ENCODE measurements around the gene UNCX.
"Not testable (repeated sequence)": the region's sequence is repeated elsewhere in the genome, so short reads cannot be mapped to it uniquely, and the experiment has no call there.

UNCX gene

DNA sequence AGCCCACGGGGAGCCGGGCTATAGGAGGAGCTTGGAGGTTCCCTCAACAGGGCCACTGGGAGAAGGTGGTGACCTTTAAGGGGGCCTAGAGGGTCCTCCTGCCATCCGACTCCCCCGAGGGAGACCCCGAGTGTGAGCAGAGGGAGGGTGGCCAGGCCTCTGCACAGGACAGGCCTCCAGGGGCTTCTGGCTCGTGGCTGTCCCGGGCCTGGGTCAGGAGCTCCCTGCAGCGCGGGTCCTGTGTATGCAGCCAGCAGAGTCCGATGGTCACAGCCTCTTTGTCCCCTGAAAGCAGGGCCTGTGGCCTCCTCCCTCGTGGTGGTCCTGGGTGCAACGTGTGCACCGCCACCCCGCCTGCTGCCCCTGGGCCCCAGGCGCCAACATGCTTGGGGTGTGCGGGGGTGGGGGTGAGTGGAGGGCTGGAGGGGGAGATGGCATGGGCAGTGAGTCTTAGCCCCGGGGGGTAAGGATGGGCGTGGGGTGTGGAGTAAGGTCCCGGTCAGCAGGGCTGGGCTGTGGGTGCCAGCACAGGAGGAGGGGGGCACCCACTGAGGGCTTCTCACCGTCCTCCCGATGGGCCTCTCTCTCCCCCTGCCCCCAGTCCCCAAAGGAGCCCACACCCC is 27.1 kb downstream of the UNCX start:
- no peaks in the 10 kb centered on the region for H4K20me1 ChIP-seq (ENCODE audit: low read depth, low read length)
- H2AFZ ChIP-seq (ENCODE audit: low read depth, low read length, severe bottlenecking), result no peak overlapping the region
- TF ChIP-seq EZH2phosphoT487 (conservative IDR thresholded peaks at IDR 0.05; ENCODE audit: low read length) (no peak), CTCF (IDR thresholded peaks at IDR 0.05; ENCODE audit: insufficient read depth, low read length, poor library complexity, severe bottlenecking) (no peak)
- no peaks in the 10 kb centered on the region for H3K36me3 ChIP-seq (ENCODE audit: low read length)
- H3F3A ChIP-seq (ENCODE audit: insufficient read depth), result no peaks in the 10 kb centered on the region
- no peak overlapping the region for H3K4me3 ChIP-seq (ENCODE audit: insufficient read depth, low read length, poor library complexity, severe bottlenecking)
- no peaks in the 10 kb centered on the region for H3K9me3 ChIP-seq (ENCODE audit: insufficient read depth, low read length)
- no peak overlapping the region for H3K4me2 ChIP-seq (ENCODE audit: low read depth, low read length, poor library complexity, severe bottlenecking)
- H3K27ac ChIP-seq (ENCODE audit: low read depth, low read length), result no peak overlapping the region
- H3K27me3 ChIP-seq (ENCODE audit: low read length), result no peaks in the 10 kb centered on the region
- no peak overlapping the region for H3K9ac ChIP-seq (ENCODE audit: low read length)
- H3K79me2 ChIP-seq (ENCODE audit: insufficient read depth, low read length), result no peaks in the 10 kb centered on the region
- no peaks in the 10 kb centered on the region for H3K9me2 ChIP-seq (replicated peaks; ENCODE audit: insufficient read depth, low read length)

- H3K4me3 ChIP-seq (ENCODE audit: insufficient read depth, low read length, poor library complexity, severe bottlenecking), result no peak overlapping the region
- H2AFZ ChIP-seq (ENCODE audit: low read depth, low read length, severe bottlenecking), result no peak overlapping the region
- H4K20me1 ChIP-seq (ENCODE audit: low read depth, low read length), result no peaks in the 10 kb centered on the region
- H3K9me2 ChIP-seq (replicated peaks; ENCODE audit: insufficient read depth, low read length), result no peaks in the 10 kb centered on the region
- H3K79me2 ChIP-seq (ENCODE audit: insufficient read depth, low read length), result no peaks in the 10 kb centered on the region
- no peaks in the 10 kb centered on the region for H3F3A ChIP-seq (ENCODE audit: insufficient read depth)
- TF ChIP-seq CTCF (IDR thresholded peaks at IDR 0.05; ENCODE audit: insufficient read depth, low read length, poor library complexity, severe bottlenecking), result no peak
- no peak for TF ChIP-seq EZH2phosphoT487 (conservative IDR thresholded peaks at IDR 0.05; ENCODE audit: low read length)
- H3K9me3 ChIP-seq (ENCODE audit: insufficient read depth, low read length), result no peaks in the 10 kb centered on the region
- H3K27me3 ChIP-seq (ENCODE audit: low read length), result no peaks in the 10 kb centered on the region
- no peak overlapping the region for H3K4me2 ChIP-seq (ENCODE audit: low read depth, low read length, poor library complexity, severe bottlenecking)
- H3K9ac ChIP-seq (ENCODE audit: low read length), result no peak overlapping the region
- no peak overlapping the region for H3K27ac ChIP-seq (ENCODE audit: low read depth, low read length)
- H3K36me3 ChIP-seq (ENCODE audit: low read length), result no peaks in the 10 kb centered on the region
Observed at GRCh38 chr7:1260244-1260635, 27.6 kb downstream of the UNCX start.

DNA sequence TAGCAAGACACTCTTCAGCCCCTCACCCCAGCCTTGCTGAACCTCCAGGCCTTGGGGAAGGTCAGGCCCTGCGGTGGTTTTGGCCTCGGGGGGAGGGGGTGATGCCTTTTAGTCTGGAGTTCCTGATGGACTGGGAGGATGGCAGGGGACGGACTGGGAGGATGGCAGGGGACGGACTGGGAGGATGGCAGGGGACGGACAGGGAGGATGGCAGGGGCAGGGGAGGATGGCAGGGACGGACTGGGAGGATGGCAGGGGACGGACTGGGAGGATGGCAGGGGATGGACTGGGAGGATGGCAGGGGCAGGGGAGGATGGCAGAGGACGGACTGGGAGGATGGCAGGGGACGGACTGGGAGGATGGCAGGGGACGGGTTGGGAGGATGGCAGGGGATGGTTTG is 28.4 kb downstream of the UNCX start:
- H3K36me3 ChIP-seq (ENCODE audit: low read length); H3K27me3 ChIP-seq (ENCODE audit: low read length); H3K4me3 ChIP-seq (ENCODE audit: insufficient read depth, low read length, poor library complexity, severe bottlenecking); H3K9me2 ChIP-seq (replicated peaks; ENCODE audit: insufficient read depth, low read length); H3K4me2 ChIP-seq (ENCODE audit: low read depth, low read length, poor library complexity, severe bottlenecking); H4K20me1 ChIP-seq (ENCODE audit: low read depth, low read length); H2AFZ ChIP-seq (ENCODE audit: low read depth, low read length, severe bottlenecking); H3K79me2 ChIP-seq (ENCODE audit: insufficient read depth, low read length); H3K9me3 ChIP-seq (ENCODE audit: insufficient read depth, low read length); H3K27ac ChIP-seq (ENCODE audit: low read depth, low read length); H3K9ac ChIP-seq (ENCODE audit: low read length); H3F3A ChIP-seq (ENCODE audit: insufficient read depth): not testable (repeated sequence)

DNA sequence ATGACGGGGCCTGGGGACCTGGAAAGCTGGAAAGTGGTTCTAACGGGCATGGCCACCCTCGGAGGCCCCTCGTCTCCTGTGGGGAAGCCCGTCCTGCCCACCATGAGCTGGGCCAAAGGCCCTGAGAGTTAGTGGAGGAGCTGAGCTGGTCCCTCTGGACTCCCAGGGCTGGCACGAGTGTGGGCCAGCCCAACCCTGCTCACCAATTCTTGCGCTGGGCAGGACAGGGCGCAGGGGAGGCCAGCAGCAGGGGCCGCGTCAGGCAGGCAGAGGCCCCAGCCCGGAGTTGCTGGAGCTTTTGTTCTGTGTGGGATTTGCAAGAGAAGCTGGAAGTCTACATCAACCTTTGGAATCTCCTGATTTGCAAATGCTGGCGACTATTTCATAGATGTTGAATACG is 29.8 kb downstream of the UNCX start:
- H3K4me3 ChIP-seq (ENCODE audit: insufficient read depth, low read length, poor library complexity, severe bottlenecking), result no peak overlapping the region
- TF ChIP-seq EZH2phosphoT487 (conservative IDR thresholded peaks at IDR 0.05; ENCODE audit: low read length), result no peak
- no peak for TF ChIP-seq CTCF (IDR thresholded peaks at IDR 0.05; ENCODE audit: insufficient read depth, low read length, poor library complexity, severe bottlenecking)
- H3K27me3 ChIP-seq (ENCODE audit: low read length), result no peaks in the 10 kb centered on the region
- no peaks in the 10 kb centered on the region for H3K9me2 ChIP-seq (replicated peaks; ENCODE audit: insufficient read depth, low read length)
- H3K36me3 ChIP-seq (ENCODE audit: low read length), result no peaks in the 10 kb centered on the region
- no peaks in the 10 kb centered on the region for H3K79me2 ChIP-seq (ENCODE audit: insufficient read depth, low read length)
- H3F3A ChIP-seq (ENCODE audit: insufficient read depth), result no peaks in the 10 kb centered on the region
- H3K9me3 ChIP-seq (ENCODE audit: insufficient read depth, low read length), result no peaks in the 10 kb centered on the region
- H2AFZ ChIP-seq (ENCODE audit: low read depth, low read length, severe bottlenecking), result no peak overlapping the region
- H3K4me2 ChIP-seq (ENCODE audit: low read depth, low read length, poor library complexity, severe bottlenecking), result no peak overlapping the region
- no peak overlapping the region for H3K9ac ChIP-seq (ENCODE audit: low read length)
- no peaks in the 10 kb centered on the region for H4K20me1 ChIP-seq (ENCODE audit: low read depth, low read length)
- H3K27ac ChIP-seq (ENCODE audit: low read depth, low read length), result no peak overlapping the region
